Right atrium auricular region (tissue), 2 donors: ENCODE measurements around the gene LRMDA. TPM values are rescaled to one million over a fixed set of nuclear protein-coding genes. Genes with fewer than 3 reads are reported as not detected.

Experiments
- DNase-seq: peaks from one replicate; pipeline ENCODE4 v3.0.0-alpha.2; 2019; ENCODE audit warnings: low spot score
- H3K27ac ChIP-seq, 2 donors: fragments of 200-600 bp; sonication (generic); 1 replicate in 1 of 2; 2 replicates in 1 of 2; pipeline ENCODE4 v1.5.1; 2016 to 2019
- H3K27me3 ChIP-seq, 2 donors: fragments of 200-600 bp; sonication (generic); one replicate each; pipeline versions ENCODE4 v1.5.1 to v1.6.0; 2017 to 2019
- H3K36me3 ChIP-seq: fragments of 200-600 bp; sonication (generic); one replicate; pipeline ENCODE4 v1.5.1; 2016
- H3K4me1 ChIP-seq, 2 donors: fragments of 200-600 bp; sonication (generic); one replicate each; pipeline versions ENCODE4 v1.5.1 to v1.6.0; 2017 to 2019
- H3K4me3 ChIP-seq, 2 donors: fragments of 200-600 bp; sonication (generic); 1 replicate in 1 of 2; 2 replicates in 1 of 2; pipeline ENCODE4 v1.5.1; 2017 to 2019; ENCODE audit warnings: mild to moderate bottlenecking in 1 of 2, moderate library complexity in 1 of 2
- H3K9me3 ChIP-seq, 2 donors: fragments of 200-600 bp; sonication (generic); one replicate each; pipeline ENCODE4 v1.5.1; 2019
- total RNA-seq, 2 donors: library from RNA; depleted of rRNA; stranded (reverse); fragments of >200 nt; gene quantifications; one replicate each; pipeline ENCODE4 v1.1.0, GENCODE V29; 2016
- TF ChIP-seq, protein P1 (sequence below), 2 donors: fragments of 200-600 bp; sonication (generic); IDR thresholded peaks; one replicate each; pipeline ENCODE4 v1.5.1; 2019; ENCODE audit warnings: antibody characterized with exemption in 2 of 2

LRMDA gene
- total RNA-seq, 2 donors from 2014 or later: 6.1 to 19.1 TPM

DNA sequence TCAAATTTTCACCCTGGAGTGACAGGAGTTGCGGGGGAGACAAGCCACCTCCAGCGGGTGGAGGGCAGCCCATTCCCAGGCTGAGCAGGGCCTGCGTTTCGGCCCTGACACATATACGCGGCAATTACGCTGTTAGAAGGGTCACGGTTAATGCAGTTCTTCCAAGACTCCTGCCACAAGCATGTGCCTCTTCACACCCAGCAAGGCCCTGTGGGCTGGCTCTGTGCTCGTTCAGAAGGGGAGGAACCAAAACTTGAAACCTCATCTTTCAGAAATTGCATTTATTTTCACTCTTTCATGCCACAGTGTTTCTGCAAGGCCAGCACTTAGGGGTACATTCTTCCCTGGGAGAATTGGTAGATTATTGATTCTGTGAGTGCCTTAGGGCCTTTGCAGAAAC, 24.7 kb downstream of the LRMDA start:
- no peaks in the 10 kb centered on the region for H3K27me3 ChIP-seq
- no peaks in the 10 kb centered on the region for H3K9me3 ChIP-seq
- no peaks in the 10 kb centered on the region for H3K4me1 ChIP-seq
- H3K4me3 ChIP-seq: no peak overlapping the region
- TF ChIP-seq, protein P1, sequence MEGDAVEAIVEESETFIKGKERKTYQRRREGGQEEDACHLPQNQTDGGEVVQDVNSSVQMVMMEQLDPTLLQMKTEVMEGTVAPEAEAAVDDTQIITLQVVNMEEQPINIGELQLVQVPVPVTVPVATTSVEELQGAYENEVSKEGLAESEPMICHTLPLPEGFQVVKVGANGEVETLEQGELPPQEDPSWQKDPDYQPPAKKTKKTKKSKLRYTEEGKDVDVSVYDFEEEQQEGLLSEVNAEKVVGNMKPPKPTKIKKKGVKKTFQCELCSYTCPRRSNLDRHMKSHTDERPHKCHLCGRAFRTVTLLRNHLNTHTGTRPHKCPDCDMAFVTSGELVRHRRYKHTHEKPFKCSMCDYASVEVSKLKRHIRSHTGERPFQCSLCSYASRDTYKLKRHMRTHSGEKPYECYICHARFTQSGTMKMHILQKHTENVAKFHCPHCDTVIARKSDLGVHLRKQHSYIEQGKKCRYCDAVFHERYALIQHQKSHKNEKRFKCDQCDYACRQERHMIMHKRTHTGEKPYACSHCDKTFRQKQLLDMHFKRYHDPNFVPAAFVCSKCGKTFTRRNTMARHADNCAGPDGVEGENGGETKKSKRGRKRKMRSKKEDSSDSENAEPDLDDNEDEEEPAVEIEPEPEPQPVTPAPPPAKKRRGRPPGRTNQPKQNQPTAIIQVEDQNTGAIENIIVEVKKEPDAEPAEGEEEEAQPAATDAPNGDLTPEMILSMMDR (IDR thresholded peaks at IDR 0.05): no peak
- DNase-seq: peak; percentile 16
- H3K27ac ChIP-seq: no peak overlapping the region
- H3K36me3 ChIP-seq: no peaks in the 10 kb centered on the region

- H3K9me3 ChIP-seq: no peaks in the 10 kb centered on the region
- no peaks in the 10 kb centered on the region for H3K36me3 ChIP-seq
- no peak for DNase-seq
- H3K4me3 ChIP-seq: no peak overlapping the region
- H3K4me1 ChIP-seq: no peaks in the 10 kb centered on the region
- no peaks in the 10 kb centered on the region for H3K27me3 ChIP-seq
- TF ChIP-seq, protein P1 (IDR thresholded peaks at IDR 0.05): no peak
- no peak overlapping the region for H3K27ac ChIP-seq
Observed at GRCh38 chr10:75460059-75460458, 28.6 kb downstream of the LRMDA start.

DNA sequence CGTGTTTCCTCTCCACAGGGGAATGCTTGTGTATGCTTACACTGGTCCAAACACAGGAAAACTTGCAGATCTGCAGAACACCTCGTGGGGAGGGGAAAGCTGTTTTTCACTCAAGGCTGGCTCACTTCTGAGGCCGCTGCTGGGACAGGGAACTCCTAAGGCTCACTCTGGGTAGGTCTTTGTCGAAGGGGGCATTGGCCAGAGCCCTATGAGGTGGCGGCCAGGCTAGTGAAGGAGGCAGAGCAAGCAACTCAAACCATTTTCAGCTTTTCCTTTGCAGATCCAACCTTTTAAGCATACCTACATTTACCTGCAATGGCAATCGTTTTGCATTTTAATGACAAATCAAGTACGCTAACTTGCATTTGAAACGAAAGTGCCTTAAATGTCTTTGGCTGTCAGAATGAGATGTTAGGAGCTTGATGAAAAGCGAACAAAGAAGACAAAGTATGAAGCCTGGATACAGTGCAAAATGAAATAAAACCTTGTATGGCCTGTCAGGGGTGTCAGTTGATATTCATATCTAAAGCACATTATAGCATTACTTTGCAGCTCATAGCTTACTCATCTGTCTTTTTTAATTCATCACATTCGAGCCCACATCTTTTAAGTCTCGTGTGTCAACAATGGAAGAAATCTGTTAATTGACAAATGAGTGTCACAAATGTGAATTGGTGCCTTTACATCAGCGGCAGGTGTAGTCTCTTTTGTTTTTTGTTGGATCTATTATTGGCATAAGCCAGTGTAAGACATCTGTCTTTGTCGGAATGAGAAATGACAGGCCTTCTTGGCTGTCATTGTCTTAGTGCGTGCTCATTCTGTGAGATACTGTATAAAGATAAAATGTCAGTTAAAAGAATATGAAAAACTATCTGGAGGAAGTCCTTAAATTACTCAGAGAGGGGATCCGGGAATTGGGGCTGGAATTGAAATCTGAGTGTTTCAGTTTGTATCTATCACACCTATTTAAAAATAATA, 30.5 kb downstream of the LRMDA start:
- H3K9me3 ChIP-seq: no peaks in the 10 kb centered on the region
- no peaks in the 10 kb centered on the region for H3K27me3 ChIP-seq
- no peaks in the 10 kb centered on the region for H3K4me1 ChIP-seq
- TF ChIP-seq, protein P1 (IDR thresholded peaks at IDR 0.05): no peak
- no peak overlapping the region for H3K4me3 ChIP-seq
- no peak overlapping the region for H3K27ac ChIP-seq
- DNase-seq: peak; percentile 40
- H3K36me3 ChIP-seq: no peaks in the 10 kb centered on the region

GRCh38 chr10:75462865-75463264, 31.4 kb downstream of the LRMDA start:
- H3K36me3 ChIP-seq: no peaks in the 10 kb centered on the region
- no peaks in the 10 kb centered on the region for H3K4me1 ChIP-seq
- H3K27ac ChIP-seq: no peak overlapping the region
- H3K4me3 ChIP-seq: no peak overlapping the region
- DNase-seq: peak; percentile 36
- H3K27me3 ChIP-seq: no peaks in the 10 kb centered on the region
- TF ChIP-seq, protein P1 (IDR thresholded peaks at IDR 0.05): no peak
- no peaks in the 10 kb centered on the region for H3K9me3 ChIP-seq

GRCh38 chr10:75464478-75465449, 33.3 kb downstream of the LRMDA start:
- H3K27ac ChIP-seq: no peak overlapping the region
- no peaks in the 10 kb centered on the region for H3K27me3 ChIP-seq

More at GRCh38 chr10:75464478-75465449, 33.3 kb downstream of the LRMDA start:
- TF ChIP-seq, protein P1 (IDR thresholded peaks at IDR 0.05): no peak
- no peaks in the 10 kb centered on the region for H3K36me3 ChIP-seq
- DNase-seq: no peak
- H3K9me3 ChIP-seq: no peaks in the 10 kb centered on the region
- no peak overlapping the region for H3K4me3 ChIP-seq
- peaks cover 0 to 17% of the 10 kb centered on the region in 2 donors for H3K4me1 ChIP-seq
